Skeletal muscle satellite cell (primary cell): ENCODE measurements around the gene GIMAP8.
"Not testable (repeated sequence)": the region's sequence is repeated elsewhere in the genome, so short reads cannot be mapped to it uniquely, and the experiment has no call there.

Experiments
- H3K27me3 ChIP-seq: 2 replicates; pipeline ENCODE4 v1.7.0; 2013; ENCODE audit warnings: low read length; ENCODE audit not compliant: control insufficient read depth, insufficient read depth
- H3K36me3 ChIP-seq: 2 replicates; pipeline ENCODE4 v1.7.0; 2013; ENCODE audit warnings: mild to moderate bottlenecking, control low read depth, low read length; ENCODE audit not compliant: insufficient read depth
- H3K4me1 ChIP-seq: 2 replicates; pipeline ENCODE4 v1.7.0; 2013; ENCODE audit warnings: low read length; ENCODE audit not compliant: control insufficient read depth, insufficient read depth
- H3K4me2 ChIP-seq: 2 replicates; pipeline ENCODE4 v1.7.0; 2013; ENCODE audit warnings: mild to moderate bottlenecking, low read length
- H3K4me3 ChIP-seq: 2 replicates; pipeline ENCODE4 v1.7.0; 2013; ENCODE audit warnings: low read length
- H3K9ac ChIP-seq: 2 replicates; pipeline ENCODE4 v1.7.0; 2013; ENCODE audit warnings: mild to moderate bottlenecking, low read depth, low read length, moderate library complexity
- H3K9me3 ChIP-seq: replicated peaks from 2 replicates; pipeline ENCODE4 v1.7.0; 2013; ENCODE audit warnings: mild to moderate bottlenecking, control low read depth, low read length

GIMAP8 gene

GRCh38 chr7:150446288-150446938 lies 4.0 kb upstream of the GIMAP8 start:
- no peak overlapping the region for H3K4me2 ChIP-seq
- H3K9me3 ChIP-seq = peaks cover 5% of the 10 kb centered on the region
- no peak overlapping the region for H3K9ac ChIP-seq
- peaks cover 22% of the 10 kb centered on the region for H3K27me3 ChIP-seq
- no peaks in the 10 kb centered on the region for H3K36me3 ChIP-seq
- H3K4me3 ChIP-seq = no peak overlapping the region
- no peaks in the 10 kb centered on the region for H3K4me1 ChIP-seq

- no peak overlapping the region for H3K4me3 ChIP-seq
- no peak overlapping the region for H3K9ac ChIP-seq
- no peaks in the 10 kb centered on the region for H3K36me3 ChIP-seq
- no peaks in the 10 kb centered on the region for H3K4me1 ChIP-seq
- no peaks in the 10 kb centered on the region for H3K9me3 ChIP-seq
- H3K27me3 ChIP-seq = peaks cover 25% of the 10 kb centered on the region
- H3K4me2 ChIP-seq = no peak overlapping the region
These were observed 2.3 kb upstream of the GIMAP8 start for GRCh38 chr7:150447966-150448788.

- Histone ChIP-seq H3K27me3 (peaks cover 25% of the 10 kb centered on the region), H3K9ac (no peak overlapping the region), H3K4me1 (no peaks in the 10 kb centered on the region), H3K4me3 (no peak overlapping the region), H3K4me2 (no peak overlapping the region), H3K9me3 (no peaks in the 10 kb centered on the region), H3K36me3 (no peaks in the 10 kb centered on the region)
These were observed 1.7 kb upstream of the GIMAP8 start for GRCh38 chr7:150448789-150449147.

- Histone ChIP-seq H3K4me1 (no peaks in the 10 kb centered on the region), H3K4me3 (no peak overlapping the region)
These were observed 1.1 kb upstream of the GIMAP8 start for GRCh38 chr7:150449206-150449952.

GRCh38 chr7:150451097-150451793 lies 815 bp downstream of the GIMAP8 start:
- no peak overlapping the region for H3K4me3 ChIP-seq
- no peaks in the 10 kb centered on the region for H3K4me1 ChIP-seq

More at GRCh38 chr7:150449206-150449952, 1.1 kb upstream of the GIMAP8 start:
- Histone ChIP-seq H3K4me2 (no peak overlapping the region), H3K9ac (no peak overlapping the region), H3K27me3 (peaks cover 25% of the 10 kb centered on the region), H3K9me3 (no peaks in the 10 kb centered on the region), H3K36me3 (no peaks in the 10 kb centered on the region)

GRCh38 chr7:150451833-150452461 lies 1.5 kb downstream of the GIMAP8 start:
- no peak overlapping the region for H3K9ac ChIP-seq
- no peaks in the 10 kb centered on the region for H3K9me3 ChIP-seq
- H3K4me3 ChIP-seq = no peak overlapping the region
- H3K4me1 ChIP-seq = no peaks in the 10 kb centered on the region
- H3K36me3 ChIP-seq = no peaks in the 10 kb centered on the region
- peaks cover 25% of the 10 kb centered on the region for H3K27me3 ChIP-seq
- H3K4me2 ChIP-seq = no peak overlapping the region

More at GRCh38 chr7:150451097-150451793, 815 bp downstream of the GIMAP8 start:
- Histone ChIP-seq H3K9ac (no peak overlapping the region), H3K27me3 (peaks cover 25% of the 10 kb centered on the region), H3K9me3 (no peaks in the 10 kb centered on the region), H3K4me2 (no peak overlapping the region), H3K36me3 (no peaks in the 10 kb centered on the region)

- H3K4me2 ChIP-seq = no peak overlapping the region
- no peaks in the 10 kb centered on the region for H3K36me3 ChIP-seq
- peaks cover 25% of the 10 kb centered on the region for H3K27me3 ChIP-seq
- H3K9me3 ChIP-seq = no peaks in the 10 kb centered on the region
- no peak overlapping the region for H3K4me3 ChIP-seq
- no peak overlapping the region for H3K9ac ChIP-seq
- no peaks in the 10 kb centered on the region for H3K4me1 ChIP-seq
These were observed 2.8 kb downstream of the GIMAP8 start for GRCh38 chr7:150453181-150453580.

GRCh38 chr7:150453892-150454291 lies 3.5 kb downstream of the GIMAP8 start:
- Histone ChIP-seq H3K9ac (no peak overlapping the region), H3K4me3 (no peak overlapping the region), H3K9me3 (no peaks in the 10 kb centered on the region), H3K27me3 (peaks cover 25% of the 10 kb centered on the region), H3K4me1 (no peaks in the 10 kb centered on the region), H3K36me3 (no peaks in the 10 kb centered on the region), H3K4me2 (no peak overlapping the region)

- H3K9ac ChIP-seq, H3K27me3 ChIP-seq, H3K9me3 ChIP-seq, H3K4me3 ChIP-seq, H3K4me2 ChIP-seq, H3K4me1 ChIP-seq, H3K36me3 ChIP-seq: not testable (repeated sequence)
These were observed 6.6 kb downstream of the GIMAP8 start for GRCh38 chr7:150457064-150457463.

GRCh38 chr7:150458235-150458634 lies 7.8 kb downstream of the GIMAP8 start:
- Histone ChIP-seq H3K36me3 (no peaks in the 10 kb centered on the region), H3K4me3 (no peak overlapping the region), H3K27me3 (no peaks in the 10 kb centered on the region), H3K9me3 (no peaks in the 10 kb centered on the region), H3K9ac (no peak overlapping the region), H3K4me2 (no peak overlapping the region), H3K4me1 (no peaks in the 10 kb centered on the region)

- no peak overlapping the region for H3K4me3 ChIP-seq
- no peaks in the 10 kb centered on the region for H3K36me3 ChIP-seq
- no peak overlapping the region for H3K9ac ChIP-seq
- no peak overlapping the region for H3K4me2 ChIP-seq
- H3K27me3 ChIP-seq = no peaks in the 10 kb centered on the region
- no peaks in the 10 kb centered on the region for H3K9me3 ChIP-seq
- no peaks in the 10 kb centered on the region for H3K4me1 ChIP-seq
These were observed 8.3 kb downstream of the GIMAP8 start for GRCh38 chr7:150458756-150459155.
